Hepatocyte (in vitro differentiated cells): Measurements from ENCODE around the gene CCDC174. TPM values are rescaled to one million over a fixed set of nuclear protein-coding genes. Genes with fewer than 3 reads are reported as not detected.

ENCODE experiments used
- DNase-seq: peaks from one replicate; pipeline ENCODE4 v3.0.0-alpha.2; 2016; ENCODE audit warnings: low spot score
- H2AFZ ChIP-seq: fragments of 200-600 bp; sonication (generic); 2 replicates; pipeline ENCODE4 v1.6.0; 2016; ENCODE audit warnings: antibody characterized with exemption, mild to moderate bottlenecking
- H3K27ac ChIP-seq: fragments of 200-600 bp; sonication (generic); 2 replicates; pipeline ENCODE4 v1.5.1; 2016; ENCODE audit warnings: mild to moderate bottlenecking
- H3K27me3 ChIP-seq: fragments of 200-600 bp; sonication (generic); 2 replicates; pipeline ENCODE4 v1.6.1; 2016
- H3K36me3 ChIP-seq: fragments of 200-600 bp; sonication (generic); replicated peaks from 2 replicates; pipeline ENCODE4 v1.5.1; 2016; ENCODE audit warnings: low read depth; ENCODE audit not compliant: insufficient read depth
- H3K4me1 ChIP-seq: fragments of 200-600 bp; sonication (generic); 2 replicates; pipeline ENCODE4 v1.5.1; 2016; ENCODE audit warnings: mild to moderate bottlenecking, moderate library complexity; ENCODE audit not compliant: insufficient read depth
- H3K4me2 ChIP-seq: fragments of 200-600 bp; sonication (generic); 2 replicates; pipeline ENCODE4 v1.6.0; 2016
- H3K4me3 ChIP-seq: fragments of 200-600 bp; sonication (generic); 2 replicates; pipeline ENCODE4 v1.5.1; 2016; ENCODE audit warnings: mild to moderate bottlenecking
- H3K79me2 ChIP-seq: fragments of 200-600 bp; sonication (generic); 2 replicates; pipeline ENCODE4 v1.6.0; 2017; ENCODE audit warnings: mild to moderate bottlenecking
- H3K9me2 ChIP-seq: fragments of 200-600 bp; sonication (generic); replicated peaks from 2 replicates; pipeline ENCODE4 v1.6.0; 2017; ENCODE audit warnings: mild to moderate bottlenecking; ENCODE audit not compliant: insufficient read depth
- H3K9me3 ChIP-seq: fragments of 200-600 bp; sonication (generic); 2 replicates; pipeline ENCODE4 v1.5.1; 2016; ENCODE audit warnings: low read depth, mild to moderate bottlenecking
- H4K20me1 ChIP-seq: fragments of 200-600 bp; sonication (generic); 2 replicates; pipeline ENCODE4 v1.6.0; 2016; ENCODE audit warnings: mild to moderate bottlenecking; ENCODE audit not compliant: insufficient read depth, poor library complexity, severe bottlenecking
- CTCF ChIP-seq: fragments of 200-600 bp; sonication (generic); IDR thresholded peaks from 2 replicates; pipeline ENCODE4 v1.5.1; 2016; ENCODE audit warnings: antibody characterized with exemption, mild to moderate bottlenecking; ENCODE audit not compliant: poor library complexity
- EZH2 ChIP-seq: fragments of 200-600 bp; sonication (generic); IDR thresholded peaks from 2 replicates; pipeline ENCODE4 v1.6.1; 2016; ENCODE audit warnings: antibody characterized with exemption, mild to moderate bottlenecking, borderline replicate concordance
- EZH2phosphoT487 ChIP-seq: fragments of 200-600 bp; sonication (generic); IDR thresholded peaks from one replicate; pipeline ENCODE4 v1.6.1; 2018; ENCODE audit warnings: antibody characterized with exemption, mild to moderate bottlenecking, low read depth, moderate library complexity; ENCODE audit not compliant: unreplicated experiment, severe bottlenecking
- WGBS: methylation state at CpG from one replicate; pipeline ENCODE4 v1.1.6; 2016; ENCODE audit warnings: low lambda C conversion rate; ENCODE audit errors: missing lambda C conversion rate; 5-methylcytosine and 5-hydroxymethylcytosine counted together
- polyA plus RNA-seq: library from polyadenylated mRNA; unstranded; fragments of >200 nt; fragmentation: Nextera tagmentation; extraction: Ambion mirVana; gene quantifications from 2 replicates; pipeline ENCODE4 v1.2.1, GENCODE V29; 2016
- total RNA-seq: library from RNA; depleted of rRNA; stranded (reverse); fragments of >200 nt; gene quantifications from 2 replicates; pipeline ENCODE4 v1.2.3, GENCODE V29; 2014

CCDC174 gene
- total and polyA plus RNA-seq, 2 experiments from 2014 or later = 18.6 to 23.6 TPM

DNA sequence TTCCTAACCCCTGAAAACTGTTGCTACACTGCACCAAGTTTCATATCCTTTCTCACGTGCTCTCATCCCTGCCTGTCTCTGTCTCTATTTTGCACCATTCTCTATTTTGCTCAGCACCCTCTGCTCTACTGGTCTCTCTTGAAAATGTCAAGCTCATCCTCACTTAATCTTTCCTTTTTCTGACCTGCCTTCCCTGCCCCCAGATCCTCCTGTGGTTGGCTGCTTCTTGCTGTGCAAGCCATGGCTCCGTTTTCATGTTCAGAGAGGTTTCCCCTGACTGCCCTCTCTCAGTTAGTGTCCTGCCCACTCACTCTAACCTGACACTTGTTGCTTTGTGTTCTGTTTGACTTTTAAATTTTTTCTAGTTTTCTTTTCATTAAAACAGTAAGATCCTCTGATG lies 6.0 kb downstream of the CCDC174 start:
- no peak overlapping the region for H3K4me3 ChIP-seq
- no peak for TF ChIP-seq EZH2phosphoT487
- no peak for TF ChIP-seq EZH2
- TF ChIP-seq CTCF = no peak

GRCh38 chr3:14658978-14659377 lies 7.4 kb downstream of the CCDC174 start:
- no peak overlapping the region for H3K27ac ChIP-seq
- no peaks in the 10 kb centered on the region for H4K20me1 ChIP-seq
- DNase-seq = no peak
- H3K9me2 ChIP-seq = no peaks in the 10 kb centered on the region
- H3K9me3 ChIP-seq = no peaks in the 10 kb centered on the region
- no peak overlapping the region for H2AFZ ChIP-seq
- H3K4me3 ChIP-seq = no peak overlapping the region
- H3K79me2 ChIP-seq = peaks cover 20% of the 10 kb centered on the region
- H3K27me3 ChIP-seq = no peaks in the 10 kb centered on the region
- 69% methylated on average over 2 of the region's 2 CpGs for WGBS
- no peaks in the 10 kb centered on the region for H3K4me1 ChIP-seq
- TF ChIP-seq EZH2 = no peak
- TF ChIP-seq EZH2phosphoT487 = no peak
- TF ChIP-seq CTCF = no peak
- no peak overlapping the region for H3K4me2 ChIP-seq
- H3K36me3 ChIP-seq = peaks cover 3% of the 10 kb centered on the region

More for the DNA sequence above, 6.0 kb downstream of the CCDC174 start:
- Histone ChIP-seq H3K79me2 (peaks cover 30% of the 10 kb centered on the region), H3K27me3 (no peaks in the 10 kb centered on the region), H3K4me1 (peaks cover 11% of the 10 kb centered on the region), H2AFZ (no peak overlapping the region), H3K9me3 (no peaks in the 10 kb centered on the region), H3K36me3 (no peaks in the 10 kb centered on the region), H3K4me2 (no peak overlapping the region), H4K20me1 (no peaks in the 10 kb centered on the region), H3K9me2 (no peaks in the 10 kb centered on the region), H3K27ac (no peak overlapping the region)
- 73% methylated on average over 2 of the region's 2 CpGs for WGBS
- DNase-seq = no peak

DNA sequence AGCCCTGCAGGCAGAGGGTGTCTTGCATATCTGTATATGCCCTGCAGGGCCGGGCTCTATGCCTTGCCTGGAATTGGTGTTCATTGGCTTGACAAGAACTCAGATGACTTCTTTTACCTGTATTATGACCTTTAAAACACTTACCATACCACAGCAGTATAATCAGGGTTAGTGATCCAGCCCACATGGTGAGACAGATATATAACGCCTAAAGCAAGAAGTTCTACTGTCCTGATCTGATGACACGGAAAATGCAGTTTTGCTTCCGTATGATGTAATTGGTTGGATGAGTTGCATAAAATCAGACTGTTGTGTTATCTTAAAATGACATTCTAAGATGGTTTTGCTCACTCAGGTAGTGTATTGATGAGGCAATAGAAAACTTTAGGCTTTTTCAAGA lies 9.4 kb downstream of the CCDC174 start:
- Histone ChIP-seq H3K9me2 (no peaks in the 10 kb centered on the region), H3K27ac (no peak overlapping the region), H3K9me3 (no peaks in the 10 kb centered on the region), H3K27me3 (no peaks in the 10 kb centered on the region), H3K4me1 (peaks cover under 1% of the 10 kb centered on the region), H3K36me3 (peaks cover 4% of the 10 kb centered on the region), H3K4me3 (no peak overlapping the region), H4K20me1 (no peaks in the 10 kb centered on the region), H3K79me2 (peaks cover 15% of the 10 kb centered on the region), H2AFZ (no peak overlapping the region), H3K4me2 (no peak overlapping the region)
- TF ChIP-seq EZH2phosphoT487 = no peak
- TF ChIP-seq EZH2 = no peak
- 93% methylated on average over 4 of the region's 4 CpGs for WGBS
- no peak for DNase-seq

- no peak for DNase-seq
These were observed 12.0 kb downstream of the CCDC174 start for GRCh38 chr3:14663396-14664135.

More at GRCh38 chr3:14663396-14664135, 12.0 kb downstream of the CCDC174 start:
- Histone ChIP-seq H3K79me2 (peaks cover 11% of the 10 kb centered on the region), H2AFZ (no peak overlapping the region), H3K4me3 (no peak overlapping the region), H3K27ac (no peak overlapping the region), H4K20me1 (no peaks in the 10 kb centered on the region), H3K9me3 (no peaks in the 10 kb centered on the region), H3K9me2 (no peaks in the 10 kb centered on the region), H3K27me3 (no peaks in the 10 kb centered on the region), H3K36me3 (peaks cover 4% of the 10 kb centered on the region), H3K4me2 (no peak overlapping the region), H3K4me1 (peaks cover 15% of the 10 kb centered on the region)
- 80% methylated on average over 5 of the region's 5 CpGs for WGBS
- TF ChIP-seq EZH2 (no peak), EZH2phosphoT487 (no peak), CTCF (no peak)
